Esophagus (tissue), 2 donors: ENCODE measurements around the gene SLC22A7. TPM values are rescaled to one million over a fixed set of nuclear protein-coding genes. Genes with fewer than 3 reads are reported as not detected.

ENCODE experiments used
- H3K27ac ChIP-seq, 2 donors: one replicate each; pipeline ENCODE4 v1.5.1; 2013; ENCODE audit warnings: low read depth in 2 of 2, mild to moderate bottlenecking in 2 of 2, inconsistent platforms in 1 of 2, low read length in 1 of 2, moderate library complexity in 1 of 2
- H3K27me3 ChIP-seq, 2 donors: one replicate each; pipeline ENCODE4 v1.6.1; 2013; ENCODE audit warnings: low read length in 2 of 2, control low read depth in 1 of 2, mild to moderate bottlenecking in 1 of 2; ENCODE audit not compliant: insufficient read depth in 2 of 2, control insufficient read depth in 1 of 2
- H3K36me3 ChIP-seq, 2 donors: one replicate each; pipeline ENCODE4 v1.6.1; 2013; ENCODE audit warnings: low read length in 1 of 2; ENCODE audit not compliant: control insufficient read depth in 2 of 2, insufficient read depth in 2 of 2
- H3K4me1 ChIP-seq, 2 donors: one replicate each; pipeline ENCODE4 v1.6.1; 2013; ENCODE audit warnings: low read length in 1 of 2; ENCODE audit not compliant: control insufficient read depth in 2 of 2, insufficient read depth in 2 of 2
- H3K4me3 ChIP-seq, 2 donors: one replicate each; pipeline ENCODE4 v1.5.1; 2013; ENCODE audit warnings: low read length in 2 of 2, mild to moderate bottlenecking in 2 of 2, low read depth in 1 of 2, moderate library complexity in 1 of 2
- H3K9me3 ChIP-seq, 2 donors: one replicate each; pipeline ENCODE4 v1.6.1; 2013; ENCODE audit warnings: mild to moderate bottlenecking in 2 of 2, low read depth in 1 of 2, low read length in 1 of 2, moderate library complexity in 1 of 2; ENCODE audit not compliant: control insufficient read depth in 2 of 2, insufficient read depth in 1 of 2
- WGBS, 2 donors: extraction: QIAGEN DNeasy Blood & Tissue Kit; methylation state at CpG; one replicate each; pipeline ENCODE4 v1.1.7; 2013; 5-methylcytosine and 5-hydroxymethylcytosine counted together
- polyA plus RNA-seq, 2 donors: library from polyadenylated mRNA; stranded (reverse); fragments of 200-250 nt; gene quantifications; one replicate each; pipeline ENCODE4 v1.2.3, GENCODE V29; 2013
- donor health status: healthy with polysubstance abuse.
- donor health status: Bipolar disorder and iron deficiency.

The SLC22A7 gene
- polyA plus RNA-seq, 2 donors, result not detected

GRCh38 chr6:43318011-43318410 is 20.0 kb downstream of the SLC22A7 start:
- H3K4me1 ChIP-seq, result no peaks in the 10 kb centered on the region
- H3K27ac ChIP-seq, result no peak overlapping the region
- no peaks in the 10 kb centered on the region for H3K36me3 ChIP-seq
- WGBS, 2 donors, result 89 to 90% methylated on average over 2 of the region's 2 CpGs
- no peaks in the 10 kb centered on the region for H3K9me3 ChIP-seq
- H3K4me3 ChIP-seq, result no peak overlapping the region
- H3K27me3 ChIP-seq, result no peaks in the 10 kb centered on the region

- Histone ChIP-seq H3K4me3 (no peak overlapping the region), H3K27me3 (no peaks in the 10 kb centered on the region), H3K4me1 (no peaks in the 10 kb centered on the region), H3K9me3 (no peaks in the 10 kb centered on the region), H3K27ac (no peak overlapping the region), H3K36me3 (no peaks in the 10 kb centered on the region)
- 70 to 79% methylated on average over 1 of the region's 1 CpG for WGBS, 2 donors
Observed at GRCh38 chr6:43325876-43326275, 27.8 kb downstream of the SLC22A7 start.

DNA sequence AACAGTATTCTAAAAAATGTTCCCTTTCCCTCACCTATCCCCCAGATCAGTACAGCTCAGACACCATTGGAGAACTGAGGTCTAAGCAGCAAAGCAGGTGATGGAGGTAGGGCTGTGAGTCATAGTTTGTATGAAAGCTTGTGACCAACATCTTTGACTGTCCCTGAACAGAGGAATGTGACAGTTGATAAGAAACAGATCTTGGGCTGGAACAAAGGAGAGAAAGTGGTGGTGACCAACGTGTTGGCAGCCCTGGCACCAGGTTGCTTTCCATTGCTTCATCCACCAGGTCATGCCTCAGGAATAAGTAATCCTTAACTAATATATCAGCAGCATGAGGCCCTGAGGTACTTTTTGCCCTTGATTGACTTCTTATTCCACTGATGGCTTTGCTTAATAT is 30.5 kb downstream of the SLC22A7 start:
- WGBS, 2 donors, result 34 to 53% methylated on average over 1 of the region's 1 CpG
- Histone ChIP-seq H3K27me3 (no peaks in the 10 kb centered on the region), H3K9me3 (no peaks in the 10 kb centered on the region), H3K27ac (no peak overlapping the region), H3K4me3 (no peak overlapping the region), H3K4me1 (no peaks in the 10 kb centered on the region), H3K36me3 (no peaks in the 10 kb centered on the region)

GRCh38 chr6:43331470-43331869 is 33.4 kb downstream of the SLC22A7 start:
- H3K27me3 ChIP-seq, result no peaks in the 10 kb centered on the region
- H3K27ac ChIP-seq, result no peak overlapping the region
- WGBS, 2 donors, result 79 to 81% methylated on average over 1 of the region's 1 CpG
- no peaks in the 10 kb centered on the region for H3K9me3 ChIP-seq
- H3K4me1 ChIP-seq, result no peaks in the 10 kb centered on the region
- peaks cover 0 to 2% of the 10 kb centered on the region in 2 donors for H3K36me3 ChIP-seq
- H3K4me3 ChIP-seq, result no peak overlapping the region

- Histone ChIP-seq H3K9me3 (no peaks in the 10 kb centered on the region), H3K27ac (no peak overlapping the region), H3K4me3 (no peak overlapping the region), H3K36me3 (peaks cover 0 to 3% of the 10 kb centered on the region in 2 donors), H3K27me3 (no peaks in the 10 kb centered on the region), H3K4me1 (no peaks in the 10 kb centered on the region)
- WGBS, 2 donors, result 68 to 76% methylated on average over 4 of the region's 4 CpGs
Observed at GRCh38 chr6:43331891-43332290, 33.8 kb downstream of the SLC22A7 start.

DNA sequence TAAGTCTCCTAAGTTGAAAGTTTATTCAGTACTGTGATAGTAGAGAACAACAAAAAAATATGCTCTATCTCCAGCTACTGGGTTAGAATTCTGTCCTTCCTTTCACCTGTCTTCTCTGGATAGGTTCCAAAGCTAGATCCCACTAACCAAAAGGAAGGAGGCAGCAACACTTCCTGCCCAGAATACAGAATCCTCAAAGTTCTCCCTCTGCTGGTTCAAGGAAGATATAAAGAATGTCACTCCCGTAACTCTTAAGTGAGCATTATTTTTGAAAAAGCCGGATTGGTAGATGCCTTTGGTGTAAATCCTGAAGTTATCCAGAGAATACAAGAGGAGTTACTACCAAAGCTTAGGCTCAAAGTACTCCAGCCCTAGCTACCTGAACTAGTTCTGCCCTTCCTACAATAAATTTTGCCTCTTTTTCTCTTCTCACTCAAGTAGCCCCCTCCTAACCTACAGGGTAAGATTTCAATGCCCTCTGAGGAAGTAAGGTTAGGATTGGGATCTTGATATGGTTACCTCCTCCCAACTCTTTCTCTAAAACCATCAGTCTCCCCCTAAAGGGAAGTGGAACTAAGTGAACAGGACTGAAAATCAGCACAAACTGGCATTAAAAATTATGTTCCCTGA is 36.5 kb downstream of the SLC22A7 start:
- no peak overlapping the region for H3K4me3 ChIP-seq
- H3K36me3 ChIP-seq, result peaks cover under 1 to 11% of the 10 kb centered on the region in 2 donors
- WGBS, 2 donors, result 19 to 24% methylated on average over 2 of the region's 2 CpGs
- no peak overlapping the region for H3K27ac ChIP-seq
- no peaks in the 10 kb centered on the region for H3K9me3 ChIP-seq
- H3K27me3 ChIP-seq, result no peaks in the 10 kb centered on the region
- H3K4me1 ChIP-seq, result no peaks in the 10 kb centered on the region

DNA sequence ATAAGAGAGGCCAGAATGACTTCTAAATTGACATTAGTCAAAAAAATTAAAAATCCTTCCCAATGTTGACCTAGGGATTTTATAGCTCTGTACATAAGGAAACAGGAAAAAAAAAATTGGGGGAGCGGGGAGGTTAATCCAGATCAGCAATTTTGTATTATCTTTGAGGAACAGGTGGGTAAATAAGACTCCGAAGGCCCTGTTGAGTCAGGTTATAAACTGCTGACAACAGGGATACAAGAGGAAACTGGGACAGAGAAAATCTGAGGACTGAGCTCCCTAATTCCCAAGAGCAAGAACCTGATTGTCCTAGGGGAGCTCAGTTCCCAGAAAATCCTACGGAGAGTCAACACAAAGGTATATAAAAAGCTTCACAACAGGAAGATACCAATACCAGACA is 37.4 kb downstream of the SLC22A7 start:
- H3K36me3 ChIP-seq, result peaks cover 3 to 13% of the 10 kb centered on the region in 2 donors
- H3K27me3 ChIP-seq, result no peaks in the 10 kb centered on the region
- no peak overlapping the region for H3K4me3 ChIP-seq
- no peak overlapping the region for H3K27ac ChIP-seq
- no peaks in the 10 kb centered on the region for H3K4me1 ChIP-seq
- no peaks in the 10 kb centered on the region for H3K9me3 ChIP-seq
- 73 to 88% methylated on average over 3 of the region's 3 CpGs for WGBS, 2 donors

GRCh38 chr6:43336382-43336781 is 38.3 kb downstream of the SLC22A7 start:
- H3K4me1 ChIP-seq, result no peaks in the 10 kb centered on the region
- peaks cover 3 to 13% of the 10 kb centered on the region in 2 donors for H3K36me3 ChIP-seq
- no peak overlapping the region for H3K4me3 ChIP-seq
- no peak overlapping the region for H3K27ac ChIP-seq
- no peaks in the 10 kb centered on the region for H3K27me3 ChIP-seq
- no peaks in the 10 kb centered on the region for H3K9me3 ChIP-seq
- 47 to 64% methylated on average over 3 of the region's 3 CpGs for WGBS, 2 donors

DNA sequence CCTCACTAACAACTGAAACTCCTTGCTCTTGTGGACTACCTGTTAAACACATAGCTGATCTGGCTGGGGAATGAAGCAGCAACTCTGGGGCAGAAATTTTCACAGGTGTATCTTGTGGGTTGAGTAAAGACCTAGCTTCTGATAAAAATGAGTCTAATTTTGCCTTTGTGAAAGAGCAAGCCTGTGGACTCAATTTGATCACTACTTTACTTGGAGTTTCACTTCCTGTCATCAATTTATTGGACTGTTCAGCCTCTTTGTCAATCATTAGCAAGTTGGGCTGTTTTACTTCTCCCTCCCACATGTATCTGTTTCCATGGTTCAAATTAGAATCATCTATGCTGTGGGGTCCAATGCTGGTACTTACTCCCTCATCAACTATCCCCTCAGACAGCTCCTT is 40.2 kb downstream of the SLC22A7 start:
- H3K4me1 ChIP-seq, result no peaks in the 10 kb centered on the region
- no peaks in the 10 kb centered on the region for H3K9me3 ChIP-seq
- H3K27me3 ChIP-seq, result no peaks in the 10 kb centered on the region
- H3K36me3 ChIP-seq, result peaks cover 6 to 13% of the 10 kb centered on the region in 2 donors
- no peak overlapping the region for H3K4me3 ChIP-seq
- H3K27ac ChIP-seq, result no peak overlapping the region

- Histone ChIP-seq H3K9me3 (no peaks in the 10 kb centered on the region), H3K4me1 (no peaks in the 10 kb centered on the region), H3K4me3 (no peak overlapping the region), H3K27me3 (no peaks in the 10 kb centered on the region), H3K27ac (no peak overlapping the region), H3K36me3 (peaks cover 6 to 13% of the 10 kb centered on the region in 2 donors)
- WGBS, 2 donors, result 87 to 92% methylated on average over 4 of the region's 4 CpGs
Observed at GRCh38 chr6:43339168-43339567, 41.1 kb downstream of the SLC22A7 start.
